Lower leg skin (tissue), 4 donors: Measurements from ENCODE around the gene EBF3. TPM values are rescaled to one million over a fixed set of nuclear protein-coding genes. Genes with fewer than 3 reads are reported as not detected.

Experiments
- DNase-seq, 2 donors: peaks; one replicate each; pipeline ENCODE4 v3.0.0-alpha.2; 2019; ENCODE audit warnings: low spot score in 2 of 2
- H3K4me3 ChIP-seq: fragments of 200-600 bp; sonication (generic); 2 replicates; pipeline ENCODE4 v1.5.1; 2017; ENCODE audit warnings: mild to moderate bottlenecking, low read depth; ENCODE audit not compliant: poor library complexity, severe bottlenecking
- POLR2A ChIP-seq, 2 donors: fragments of 450-650 bp; IDR thresholded peaks; one replicate each; pipeline ENCODE4 v1.6.1; 2016 to 2017; ENCODE audit warnings: antibody characterized with exemption in 2 of 2, mild to moderate bottlenecking in 1 of 2, moderate library complexity in 1 of 2
- WGBS, 2 donors: methylation state at CpG; one replicate each; pipeline ENCODE4 v1.1.5; 2018; 5-methylcytosine and 5-hydroxymethylcytosine counted together
- intact Hi-C: fragments of 100-400 bp; cut with DNase I; formaldehyde crosslinking; loops from one replicate; pipeline ENCODE4 v1.15.0; 2023; ENCODE audit warnings: low total_unique reads
- total RNA-seq, 4 donors: library from RNA; depleted of rRNA; stranded (reverse); fragments of >200 nt; gene quantifications; one replicate each; pipeline ENCODE4 v1.1.0, GENCODE V29; 2016
- TF ChIP-seq, protein P1 (sequence below), 3 donors: fragments of 450-650 bp; IDR thresholded peaks; one replicate each; pipeline ENCODE4 v1.5.1; 2016; ENCODE audit warnings: antibody characterized with exemption in 3 of 3, mild to moderate bottlenecking in 3 of 3, moderate library complexity in 2 of 3

EBF3 gene
- total RNA-seq, 4 donors from 2014 or later, result 0.80 to 8.5 (median 2.4) TPM

DNA sequence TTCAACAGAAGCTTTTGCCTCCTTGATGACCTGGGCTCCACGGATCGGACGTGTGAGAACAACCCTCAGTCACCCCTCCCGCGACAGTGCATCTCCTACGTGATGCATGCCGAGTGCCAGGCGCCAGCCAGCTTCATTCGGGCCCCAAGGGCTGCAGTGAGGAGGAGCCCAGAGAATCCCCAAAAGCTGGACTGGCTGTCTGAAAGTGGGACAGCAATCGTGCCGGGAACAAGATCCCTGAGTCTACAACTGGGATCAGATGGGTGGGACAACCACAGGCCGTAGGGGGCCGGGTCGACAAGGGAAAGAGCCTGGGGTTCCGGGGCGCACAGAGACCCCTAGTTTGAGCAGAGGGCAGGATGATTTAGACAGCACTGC, 27.2 kb downstream of the EBF3 start:
- WGBS, 2 donors, result 87 to 88% methylated on average over 16 of the region's 16 CpGs
- H3K4me3 ChIP-seq, result no peak overlapping the region
- peak in 1 of 2 donors; percentile 14 for DNase-seq
- no peak for TF ChIP-seq POLR2A (IDR thresholded peaks at IDR 0.05)
- TF ChIP-seq, protein P1, sequence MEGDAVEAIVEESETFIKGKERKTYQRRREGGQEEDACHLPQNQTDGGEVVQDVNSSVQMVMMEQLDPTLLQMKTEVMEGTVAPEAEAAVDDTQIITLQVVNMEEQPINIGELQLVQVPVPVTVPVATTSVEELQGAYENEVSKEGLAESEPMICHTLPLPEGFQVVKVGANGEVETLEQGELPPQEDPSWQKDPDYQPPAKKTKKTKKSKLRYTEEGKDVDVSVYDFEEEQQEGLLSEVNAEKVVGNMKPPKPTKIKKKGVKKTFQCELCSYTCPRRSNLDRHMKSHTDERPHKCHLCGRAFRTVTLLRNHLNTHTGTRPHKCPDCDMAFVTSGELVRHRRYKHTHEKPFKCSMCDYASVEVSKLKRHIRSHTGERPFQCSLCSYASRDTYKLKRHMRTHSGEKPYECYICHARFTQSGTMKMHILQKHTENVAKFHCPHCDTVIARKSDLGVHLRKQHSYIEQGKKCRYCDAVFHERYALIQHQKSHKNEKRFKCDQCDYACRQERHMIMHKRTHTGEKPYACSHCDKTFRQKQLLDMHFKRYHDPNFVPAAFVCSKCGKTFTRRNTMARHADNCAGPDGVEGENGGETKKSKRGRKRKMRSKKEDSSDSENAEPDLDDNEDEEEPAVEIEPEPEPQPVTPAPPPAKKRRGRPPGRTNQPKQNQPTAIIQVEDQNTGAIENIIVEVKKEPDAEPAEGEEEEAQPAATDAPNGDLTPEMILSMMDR (IDR thresholded peaks at IDR 0.05), result no peak
- intact Hi-C loops, result no loop called here

DNA sequence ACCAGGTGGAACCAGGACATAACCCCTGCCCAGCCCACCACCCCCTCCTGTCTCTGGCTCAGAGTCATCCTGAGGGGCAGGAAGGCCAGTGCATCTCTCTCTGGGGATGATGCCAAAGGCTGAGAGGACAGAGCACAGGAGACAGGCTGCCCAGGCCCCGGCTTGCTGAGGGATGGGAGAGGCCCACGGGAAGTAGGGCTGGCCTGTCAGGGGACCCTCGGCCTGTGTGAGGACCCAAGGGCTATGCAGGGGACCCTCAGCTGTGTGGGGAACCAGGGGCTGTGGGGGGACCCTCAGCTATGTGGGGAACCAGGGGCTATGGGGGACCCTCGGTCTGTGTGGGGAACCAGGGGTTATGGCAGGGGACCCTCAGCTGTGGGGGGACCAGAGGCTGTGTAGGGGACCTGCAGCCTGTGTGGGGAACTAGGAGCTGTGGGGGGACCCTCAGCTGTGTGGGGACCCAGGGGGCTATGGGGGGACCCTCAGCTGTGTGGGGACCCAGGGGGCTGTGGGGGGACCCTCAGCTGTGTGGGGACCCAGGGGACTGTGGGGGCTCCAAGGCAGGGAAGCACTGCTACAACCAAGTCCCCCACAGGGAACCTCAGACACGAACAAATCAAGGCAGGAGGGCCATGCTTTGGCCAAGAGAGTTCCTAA, 27.7 kb downstream of the EBF3 start:
- intact Hi-C loops, result no loop called here
- no peak overlapping the region for H3K4me3 ChIP-seq
- no peak for TF ChIP-seq POLR2A (IDR thresholded peaks at IDR 0.05)
- TF ChIP-seq, protein P1 (IDR thresholded peaks at IDR 0.05), result no peak
- peak in 1 of 2 donors; percentile 72 for DNase-seq
- 84 to 86% methylated on average over 5 of the region's 5 CpGs for WGBS, 2 donors

DNA sequence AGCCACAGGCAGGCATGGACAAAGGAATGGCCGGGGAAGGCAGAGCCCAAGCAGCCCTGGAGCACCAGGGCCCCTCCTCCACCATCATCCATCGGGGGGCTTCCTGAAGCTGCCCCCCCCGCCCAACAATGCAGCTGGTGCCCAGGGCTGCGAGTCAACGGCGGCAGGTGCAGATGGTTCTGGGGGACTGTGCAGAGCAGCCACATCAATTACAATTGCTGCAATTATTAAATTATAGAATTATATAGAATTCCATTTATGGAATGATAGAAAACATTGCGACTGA, 28.3 kb downstream of the EBF3 start:
- no peak for TF ChIP-seq POLR2A (IDR thresholded peaks at IDR 0.05)
- TF ChIP-seq, protein P1 (IDR thresholded peaks at IDR 0.05), result no peak
- H3K4me3 ChIP-seq, result no peak overlapping the region
- no peak for DNase-seq
- intact Hi-C loops, result no loop called here
- 86 to 89% methylated on average over 3 to 6 of the region's 7 CpGs for WGBS, 2 donors

DNA sequence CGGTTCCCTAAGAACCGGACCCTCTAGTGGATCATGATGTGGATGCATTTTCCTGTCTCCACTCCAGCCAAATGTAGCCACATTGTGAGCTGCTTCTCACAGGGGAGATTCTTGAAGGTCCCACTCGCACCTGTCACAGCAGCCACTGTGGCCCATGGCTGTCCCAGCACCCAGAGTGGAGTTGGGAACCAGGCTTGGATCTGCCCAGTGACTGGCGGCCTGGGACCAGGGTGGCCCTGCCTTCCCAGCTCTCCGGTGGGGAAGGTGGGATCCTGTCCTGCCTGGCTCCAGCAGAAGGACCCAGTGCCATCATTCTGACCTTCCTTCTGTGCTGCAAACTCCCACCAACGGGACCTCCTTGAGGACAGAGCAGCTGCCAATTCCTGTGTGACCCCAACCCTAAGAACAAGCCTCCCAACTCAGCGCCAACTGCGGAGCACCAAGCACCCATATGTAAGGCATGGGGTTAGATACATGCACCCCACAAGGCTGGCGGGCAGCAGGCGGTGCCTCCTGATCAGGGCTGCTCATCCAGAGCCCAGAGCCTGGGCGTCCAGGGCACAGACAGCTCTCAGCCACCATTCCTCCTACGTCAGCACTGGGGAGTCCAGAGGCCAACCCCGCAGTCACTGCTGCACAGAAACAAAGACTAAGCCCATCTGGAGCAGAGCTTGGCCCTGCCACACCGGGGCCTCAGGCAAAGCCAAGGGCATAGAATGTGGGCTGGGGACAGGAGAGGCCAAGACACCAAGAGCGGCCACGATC, 28.8 kb downstream of the EBF3 start:
- H3K4me3 ChIP-seq, result no peak overlapping the region
- 93 to 96% methylated on average over 13 to 16 of the region's 16 CpGs for WGBS, 2 donors
- intact Hi-C loops, result no loop called here
- peak in 1 of 2 donors; percentile 66 for DNase-seq
- no peak for TF ChIP-seq POLR2A (IDR thresholded peaks at IDR 0.05)
- TF ChIP-seq, protein P1 (IDR thresholded peaks at IDR 0.05), result no peak

DNA sequence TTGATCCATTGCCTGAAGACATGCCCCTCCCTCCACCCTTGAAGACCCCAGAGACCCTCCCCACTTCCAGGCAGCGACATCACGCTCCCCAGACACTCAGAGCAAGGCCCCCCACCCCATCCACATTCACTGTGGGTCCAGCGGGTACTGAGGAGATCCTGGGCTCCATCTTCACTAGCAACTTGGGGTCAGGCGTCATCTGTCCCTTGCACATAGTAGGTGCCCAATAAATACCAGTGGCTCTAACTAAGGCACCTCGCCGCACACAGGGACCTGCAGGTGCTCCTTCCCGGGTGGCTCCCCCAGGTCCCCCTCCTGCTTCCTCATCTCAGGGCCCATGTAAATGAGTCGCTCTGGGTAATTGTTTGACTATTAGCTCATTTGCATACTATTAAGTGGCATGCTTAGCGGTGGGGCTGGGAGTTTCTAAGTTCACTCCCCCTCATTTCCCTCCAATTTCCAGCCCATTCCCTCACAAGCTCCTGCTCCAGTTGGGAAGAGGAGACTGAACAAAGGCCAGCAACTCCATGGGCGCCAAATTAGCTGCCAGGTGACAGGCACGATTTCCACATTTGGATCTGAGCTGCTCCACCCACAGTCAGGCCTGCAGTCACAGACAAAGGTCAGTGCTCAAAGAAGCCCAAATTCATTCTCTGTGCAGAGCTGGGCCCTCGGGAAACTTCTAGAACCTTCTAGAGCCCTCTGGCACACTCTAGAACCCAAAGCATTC, 29.7 kb downstream of the EBF3 start:
- TF ChIP-seq, protein P1 (IDR thresholded peaks at IDR 0.05), result no peak
- TF ChIP-seq POLR2A (IDR thresholded peaks at IDR 0.05), result no peak
- no peak for DNase-seq
- 91% methylated on average over 12 of the region's 12 CpGs for WGBS, 2 donors
- H3K4me3 ChIP-seq, result no peak overlapping the region
- intact Hi-C loops, result no loop called here
